GM19438 (cell line): ENCODE data around the gene SESN1.
"Not testable (repeated sequence)": the region's sequence is repeated elsewhere in the genome, so short reads cannot be mapped to it uniquely, and the experiment has no call there.

Source experiments
- ATAC-seq: cut with Tn5 transposase; IDR thresholded peaks from one replicate; pipeline ENCODE4 v1.9.1; 2021; ENCODE audit warnings: low read depth; ENCODE audit not compliant: unreplicated experiment

The SESN1 gene

DNA sequence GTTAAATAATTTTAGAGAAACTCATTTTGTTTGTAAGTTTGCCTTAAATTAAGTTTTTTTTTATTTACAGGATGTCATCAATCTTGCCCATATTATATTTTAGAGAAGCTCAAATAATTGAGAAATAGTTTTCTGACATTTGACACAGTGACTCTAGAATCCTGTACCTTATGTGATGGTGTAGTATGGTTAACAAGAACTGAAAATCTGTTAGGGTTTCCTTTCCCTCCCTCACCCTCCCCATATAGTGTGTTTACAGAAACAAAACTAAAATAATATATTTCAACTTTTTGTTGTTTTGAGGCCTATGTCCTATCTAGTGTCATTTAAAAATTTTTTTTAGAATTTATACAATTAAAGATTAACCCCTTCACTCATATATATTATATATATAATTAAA lies 91.8 kb downstream of the SESN1 start:
- ATAC-seq: no peak

DNA sequence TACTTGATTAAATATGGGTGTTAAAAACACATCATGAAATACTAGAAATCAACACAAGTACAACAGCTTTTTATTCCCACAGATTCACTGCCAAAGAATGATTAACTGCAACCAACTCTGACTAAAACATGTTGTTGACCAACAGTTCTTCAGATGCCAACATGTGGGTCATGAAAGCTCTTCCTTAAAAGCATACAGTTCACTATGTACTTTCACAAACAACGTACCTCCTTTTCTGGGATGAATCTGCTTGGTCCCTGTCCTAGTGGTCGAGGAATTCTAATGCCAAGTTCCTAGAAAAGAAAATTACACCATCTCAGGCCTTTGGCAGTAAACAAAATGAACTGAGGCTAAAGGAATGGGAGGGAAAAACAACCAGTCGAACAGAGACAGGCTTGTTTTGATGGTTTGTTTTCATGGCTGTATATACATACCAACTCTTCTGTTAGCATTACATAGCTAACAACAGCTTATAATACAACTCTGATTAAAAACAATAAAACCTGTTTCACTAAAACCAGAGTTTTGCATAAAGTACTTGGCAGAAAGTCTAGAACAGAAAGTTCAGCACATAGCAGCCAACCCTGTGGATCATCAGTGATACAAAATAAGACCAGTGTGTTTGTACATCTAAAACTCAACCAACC lies 92.5 kb downstream of the SESN1 start:
- no peak for ATAC-seq

- no peak for ATAC-seq
These were observed 93.3 kb downstream of the SESN1 start for GRCh38 chr6:109001291-109001894.

DNA sequence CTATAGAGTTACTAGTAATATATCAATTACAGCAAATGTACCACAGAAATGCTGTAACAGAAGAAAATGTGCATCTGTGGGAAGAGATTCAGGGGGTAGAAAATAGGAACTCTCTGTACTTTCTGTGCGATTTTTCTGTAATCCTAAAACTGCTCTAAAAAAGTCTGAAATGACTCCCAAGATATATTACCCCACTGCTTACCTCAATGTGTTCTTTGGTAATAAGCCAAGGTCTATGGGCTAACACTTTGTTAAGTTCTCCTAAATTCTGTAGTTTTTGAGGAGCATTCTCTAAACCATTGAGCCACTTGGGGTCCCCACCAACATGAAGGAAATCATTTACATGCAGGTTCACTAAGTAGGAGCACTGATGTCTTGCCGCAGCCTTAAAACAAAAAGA lies 94.4 kb downstream of the SESN1 start:
- ATAC-seq: no peak

DNA sequence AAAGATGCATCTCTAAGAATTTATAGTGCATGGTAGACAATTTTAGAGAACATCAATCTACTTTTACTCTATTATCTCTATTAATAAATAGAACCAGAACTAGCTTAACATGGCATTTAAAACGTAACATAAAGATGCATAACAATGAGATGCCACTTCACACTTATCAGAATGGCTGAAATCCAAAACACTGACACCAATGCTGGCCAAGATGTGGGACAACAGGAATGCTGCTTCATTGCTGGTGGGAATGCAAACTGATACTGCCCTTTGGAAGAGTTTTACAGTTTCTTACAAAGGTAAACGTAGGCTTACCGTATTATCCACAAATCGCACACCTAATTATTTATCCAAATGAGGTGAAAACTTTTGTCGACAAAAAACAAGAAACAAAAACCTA lies 95.2 kb downstream of the SESN1 start:
- ATAC-seq: no peak

GRCh38 chr6:108998485-108998884 lies 96.2 kb downstream of the SESN1 start:
- no peak for ATAC-seq

DNA sequence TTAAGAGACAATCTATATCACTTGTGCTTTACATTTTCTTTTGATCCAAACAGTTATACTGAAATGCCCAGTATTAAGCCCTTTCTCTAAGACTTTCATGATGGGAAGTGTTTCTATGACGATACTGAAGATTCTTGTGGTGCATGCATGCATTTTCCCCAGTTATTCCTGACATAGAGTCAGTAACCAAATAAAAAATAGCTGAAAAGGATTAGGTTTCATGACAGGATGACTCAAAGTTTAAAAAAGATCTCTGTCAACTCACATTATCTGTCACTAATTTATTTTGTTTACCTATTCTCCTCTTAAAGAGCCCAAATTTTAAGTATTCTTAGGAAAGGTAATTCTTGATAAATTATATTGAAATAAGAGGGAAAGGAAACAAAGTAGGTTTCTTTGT lies 98.4 kb downstream of the SESN1 start:
- no peak for ATAC-seq

DNA sequence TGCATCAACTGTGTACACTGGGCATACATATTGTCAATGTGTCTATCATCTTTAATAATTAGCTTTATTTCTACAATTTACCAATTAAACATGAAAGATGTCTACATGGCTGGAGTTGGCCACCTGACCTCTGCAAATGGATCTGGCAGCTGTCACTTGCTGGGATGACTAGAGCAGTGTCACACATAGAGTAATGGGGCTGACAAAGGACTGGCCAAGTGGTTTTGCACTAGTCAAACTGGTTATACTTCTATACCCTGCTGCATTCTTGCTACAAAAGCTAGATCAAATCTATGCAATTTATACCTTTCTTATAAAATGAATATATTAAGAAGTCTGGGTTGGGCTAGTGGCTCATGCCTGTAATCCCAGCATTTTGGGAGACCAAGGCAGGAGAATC lies 99.3 kb downstream of the SESN1 start:
- no peak for ATAC-seq

DNA sequence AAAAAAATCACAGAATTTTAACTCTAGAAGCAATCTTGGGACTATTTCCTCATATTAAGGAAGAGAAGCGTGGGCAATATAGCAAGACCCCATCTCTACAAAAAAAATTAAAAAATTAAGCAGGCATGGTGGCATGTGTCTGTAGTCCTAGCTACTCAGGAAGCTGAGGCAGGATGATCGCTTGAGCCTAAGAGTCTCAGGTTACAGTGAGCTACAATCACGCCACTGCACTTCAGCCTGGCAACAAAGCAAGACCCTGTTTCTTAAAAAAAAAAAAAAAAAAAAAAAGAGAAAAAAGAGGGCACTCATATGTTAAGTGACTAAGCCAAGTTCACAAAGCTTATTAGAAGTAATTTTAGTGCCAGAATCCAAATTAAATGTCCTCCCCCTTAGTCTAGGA lies 100.8 kb downstream of the SESN1 start:
- ATAC-seq: no peak

- no peak for ATAC-seq
These were observed 104.9 kb downstream of the SESN1 start for GRCh38 chr6:108989700-108990099.

DNA sequence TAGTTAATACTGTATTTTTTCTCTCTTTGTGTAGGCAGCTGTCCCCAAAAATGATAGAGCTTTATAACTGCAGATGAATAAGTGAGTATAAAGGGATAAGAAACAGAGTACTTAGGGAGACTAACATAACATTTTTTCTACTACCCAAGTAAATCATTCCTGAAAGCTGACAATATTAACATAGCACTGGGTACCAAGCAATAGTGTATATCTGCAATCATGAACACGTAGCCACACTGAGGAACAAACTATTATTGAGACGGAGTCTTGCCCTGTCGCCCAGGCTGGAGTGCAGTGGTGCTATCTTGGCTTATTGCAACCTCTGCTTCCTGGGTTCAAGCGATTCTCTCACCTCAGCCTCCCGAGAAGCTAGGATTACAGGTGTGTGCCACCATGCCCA lies 105.9 kb downstream of the SESN1 start:
- no peak for ATAC-seq

GRCh38 chr6:108988296-108988695 lies 106.3 kb downstream of the SESN1 start:
- ATAC-seq: no peak

GRCh38 chr6:108987156-108987555 lies 107.5 kb downstream of the SESN1 start:
- ATAC-seq: no peak

DNA sequence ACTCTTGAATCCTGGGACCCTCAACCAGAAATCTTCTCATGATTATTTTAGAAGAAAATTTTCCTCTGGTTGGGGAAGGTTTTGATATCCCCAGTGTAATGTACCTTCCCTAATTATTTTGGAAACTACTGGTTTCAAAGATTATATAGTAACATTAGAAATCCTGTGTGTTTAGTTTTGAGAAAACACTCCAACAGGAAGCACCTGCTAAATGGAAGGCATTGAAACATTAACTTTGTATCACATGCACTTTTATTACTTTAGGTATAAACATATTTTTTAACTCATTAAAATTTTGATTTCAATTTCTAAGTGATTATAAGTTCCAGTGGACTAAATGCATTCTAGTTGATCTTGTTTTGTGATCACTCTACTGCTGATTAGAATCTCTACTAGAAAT lies 109.3 kb downstream of the SESN1 start:
- ATAC-seq: no peak

GRCh38 chr6:108983151-108983550 lies 111.5 kb downstream of the SESN1 start:
- ATAC-seq: no peak

DNA sequence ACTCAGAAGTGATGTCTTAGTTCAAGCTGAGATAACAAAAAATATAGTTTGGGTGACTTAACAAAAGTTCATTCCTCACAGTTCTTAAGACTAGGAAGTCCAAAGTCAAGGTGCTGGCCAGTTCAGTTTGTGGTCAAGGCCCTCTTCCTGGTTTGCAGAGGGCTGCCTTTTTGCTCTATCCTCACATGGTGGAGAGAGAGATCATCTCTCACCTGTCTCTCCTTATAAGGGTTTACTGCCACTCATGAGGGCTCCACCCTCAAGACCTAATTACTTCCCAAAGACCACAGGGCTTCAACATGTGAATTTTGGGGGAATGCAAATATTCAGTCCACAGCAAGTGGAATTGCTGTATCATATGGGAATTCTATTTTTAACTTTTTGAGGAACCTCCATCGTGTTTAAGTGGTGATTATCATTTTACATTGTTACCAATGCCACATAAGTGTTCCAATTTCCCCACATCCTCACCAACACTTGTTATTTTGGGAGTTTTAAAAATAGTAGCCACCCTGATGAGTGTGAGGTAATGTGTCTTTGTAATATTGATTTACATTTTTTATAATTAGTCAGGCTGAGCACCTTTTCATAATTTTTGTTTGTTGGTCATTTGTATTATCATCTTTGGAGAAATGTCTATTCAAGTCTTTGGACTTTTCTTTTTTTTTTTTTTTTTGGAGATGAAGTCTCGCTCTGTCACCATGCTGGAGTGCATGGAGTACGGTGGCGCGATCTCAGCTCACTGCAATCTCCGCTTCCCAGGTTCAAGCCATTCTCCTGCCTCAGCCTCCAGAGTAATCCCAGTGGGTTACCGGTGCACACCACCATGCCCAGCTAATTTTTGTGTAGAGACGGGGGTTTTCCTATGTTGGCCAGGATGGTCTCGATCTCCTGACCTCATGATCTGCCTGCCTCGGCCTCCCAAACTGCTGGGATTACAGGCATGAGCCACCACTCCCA lies 112.2 kb downstream of the SESN1 start:
- no peak for ATAC-seq

DNA sequence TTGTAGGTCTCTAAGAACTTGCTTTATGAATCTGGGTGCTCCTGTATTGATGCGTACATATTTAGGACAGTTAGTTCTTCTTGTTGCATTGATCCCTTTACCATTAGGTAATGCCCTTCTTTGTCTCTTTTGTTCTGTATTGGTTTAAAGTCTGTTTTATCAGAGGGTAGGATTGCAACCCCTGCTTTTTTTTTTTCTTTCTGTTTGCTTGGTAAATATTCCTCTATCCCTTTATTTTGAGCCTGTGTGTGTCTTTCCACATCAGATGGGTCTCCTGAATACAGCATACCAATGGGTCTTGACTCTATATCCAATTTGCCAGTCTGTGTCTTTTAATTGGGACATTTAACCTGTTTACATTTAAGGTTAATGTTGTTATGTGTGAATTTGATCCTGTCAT lies 116.0 kb downstream of the SESN1 start:
- ATAC-seq: not testable (repeated sequence)

DNA sequence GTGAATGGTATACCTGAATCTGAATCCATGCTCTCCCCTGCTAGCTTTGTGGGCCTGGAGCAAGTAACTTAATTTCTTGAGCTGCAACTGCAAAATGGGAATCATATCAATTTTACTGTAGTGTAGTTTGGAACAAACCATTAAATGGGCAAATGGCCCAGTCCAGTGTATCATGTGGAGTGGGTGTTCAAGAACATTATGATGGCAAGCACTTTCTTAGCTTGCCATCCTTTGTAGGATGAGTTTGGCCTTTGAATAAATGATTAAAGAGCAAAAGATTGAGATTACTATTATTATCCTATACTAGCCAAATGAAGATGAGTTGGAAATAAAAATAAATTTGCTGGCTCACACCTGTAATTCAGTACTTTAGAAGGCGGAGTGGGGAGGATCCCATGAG lies 120.4 kb downstream of the SESN1 start:
- ATAC-seq: no peak

- no peak for ATAC-seq
These were observed 124.9 kb downstream of the SESN1 start for GRCh38 chr6:108969776-108970175.

DNA sequence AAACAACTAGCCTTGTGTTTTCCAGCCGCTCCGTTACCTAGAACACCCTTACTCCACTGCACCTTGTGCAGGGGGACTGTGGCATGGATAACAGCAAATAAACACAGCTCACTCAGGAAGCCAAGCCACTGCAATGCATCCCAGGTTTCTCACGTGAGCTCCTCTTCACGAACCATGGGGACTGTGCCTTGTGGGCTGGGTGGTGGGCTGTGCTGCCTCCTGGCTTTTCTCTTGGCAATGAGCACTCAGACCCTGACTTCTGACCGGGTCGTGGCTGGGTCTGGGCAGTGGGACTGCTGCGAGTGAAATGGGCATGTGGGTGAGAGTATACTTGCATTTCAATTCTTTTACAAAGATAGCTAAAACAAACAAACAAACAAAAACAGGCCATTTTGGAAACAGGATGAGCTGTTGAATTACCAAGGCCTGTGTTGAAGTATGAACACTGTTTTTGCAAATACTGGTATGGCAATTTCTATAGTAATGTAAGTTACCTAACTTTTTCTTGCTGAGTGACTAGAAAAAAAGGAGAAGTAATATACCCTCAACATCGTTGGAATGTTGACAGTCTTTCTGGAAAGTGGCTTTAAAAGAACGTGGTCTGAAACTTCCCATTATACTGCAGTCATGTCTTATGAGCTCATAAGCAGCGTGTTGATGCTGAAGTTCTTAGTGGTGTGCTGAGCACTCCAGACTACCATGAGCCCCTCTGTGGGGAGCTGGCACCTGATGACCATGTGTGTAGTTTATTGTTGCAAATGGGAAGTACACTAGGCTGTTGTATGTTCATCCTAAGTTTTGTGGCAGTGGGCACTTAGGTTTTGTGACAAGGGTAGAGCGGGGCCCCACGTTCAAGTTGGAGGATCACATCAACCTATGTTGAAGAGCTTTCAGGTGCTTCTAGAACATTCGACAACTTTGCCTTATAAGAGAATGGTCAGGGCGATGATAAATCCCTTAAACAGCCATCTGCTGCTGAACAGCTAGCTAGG lies 126.0 kb downstream of the SESN1 start:
- ATAC-seq: no peak
